C1 segment of cervical spinal cord (tissue), 14 donors: Measurements from ENCODE around the gene PSMD10.

Experiments used
- DNase-seq, 14 donors: peaks; one replicate each; lab custom pipeline; 2025; lab: John Stamatoyannopoulos, UW

The PSMD10 gene

GRCh38 chrX:108072746-108073145 is 18.6 kb downstream of the PSMD10 start:
- DNase-seq = no peak

- DNase-seq = no peak
These were observed 19.8 kb downstream of the PSMD10 start for GRCh38 chrX:108071578-108071977.

- no peak for DNase-seq
These were observed 20.5 kb downstream of the PSMD10 start for GRCh38 chrX:108070891-108071290.

GRCh38 chrX:108068121-108068520 is 23.2 kb downstream of the PSMD10 start:
- no peak for DNase-seq

- DNase-seq = no peak
These were observed 26.7 kb downstream of the PSMD10 start for GRCh38 chrX:108064613-108065012.

- no peak for DNase-seq
These were observed 27.3 kb downstream of the PSMD10 start for GRCh38 chrX:108064001-108064400.

- no peak for DNase-seq
These were observed 31.5 kb downstream of the PSMD10 start for GRCh38 chrX:108059801-108060200.

- no peak for DNase-seq
These were observed 35.8 kb downstream of the PSMD10 start for GRCh38 chrX:108055546-108055945.

GRCh38 chrX:108053218-108053617 is 38.1 kb downstream of the PSMD10 start:
- no peak for DNase-seq

GRCh38 chrX:108049649-108050048 is 41.7 kb downstream of the PSMD10 start:
- no peak for DNase-seq

GRCh38 chrX:108044554-108045256 is 46.6 kb downstream of the PSMD10 start, which contains the start of gene VSIG1:
Gene VSIG1, plus strand, starts transcription at chrX:108045065. Its CDS starts 66 bp downstream, at chrX:108045131.
- DNase-seq = no peak

GRCh38 chrX:108036298-108036973 is 54.9 kb downstream of the PSMD10 start:
- DNase-seq = no peak

GRCh38 chrX:108034725-108035124 is 56.6 kb downstream of the PSMD10 start:
- no peak for DNase-seq
